SK-N-SH treated with all-trans-retinoic acid at 6 μM for 48 hours (cell line): ENCODE measurements around the gene PLEKHB1.

Source experiments
- ARNTL ChIP-seq: fragments of 450-650 bp; formaldehyde crosslinking; IDR thresholded peaks from 2 replicates; pipeline ENCODE4 v1.5.0; 2020; ENCODE audit warnings: low read depth, mild to moderate bottlenecking, moderate library complexity, borderline replicate concordance
- BACH2 ChIP-seq: fragments of 250-450 bp; sonication (Bioruptor Pico); IDR thresholded peaks from 2 replicates; pipeline ENCODE4 v1.9.0; 2021; ENCODE audit warnings: mild to moderate bottlenecking, borderline replicate concordance
- CREB5 ChIP-seq: fragments of 250-450 bp; sonication (Bioruptor Pico); IDR thresholded peaks from 2 replicates; pipeline ENCODE4 v1.5.1; 2020; ENCODE audit warnings: low read depth, mild to moderate bottlenecking, moderate library complexity
- CSRNP3 ChIP-seq: fragments of 250-450 bp; sonication (Bioruptor Pico); IDR thresholded peaks from 2 replicates; pipeline ENCODE4 v1.5.1; 2021; ENCODE audit warnings: mild to moderate bottlenecking, moderate library complexity
- OSR1 ChIP-seq: fragments of 250-450 bp; sonication (Bioruptor Pico); IDR thresholded peaks from 2 replicates; pipeline ENCODE4 v1.8.0; 2022; ENCODE audit warnings: moderate library complexity, mild to moderate bottlenecking, inconsistent platforms
- PATZ1 ChIP-seq: fragments of 250-450 bp; sonication (Bioruptor Pico); IDR thresholded peaks from 2 replicates; pipeline ENCODE4 v1.8.0; 2020; ENCODE audit warnings: mild to moderate bottlenecking, moderate library complexity, borderline replicate concordance
- POU6F1 ChIP-seq: fragments of 250-450 bp; sonication (Bioruptor Pico); IDR thresholded peaks from 2 replicates; pipeline ENCODE4 v1.8.0; 2021; ENCODE audit warnings: low read depth, mild to moderate bottlenecking, moderate library complexity, borderline replicate concordance
- RARB ChIP-seq: fragments of 250-450 bp; sonication (Bioruptor Pico); IDR thresholded peaks from 2 replicates; pipeline ENCODE4 v1.8.0; 2021; ENCODE audit warnings: mild to moderate bottlenecking, moderate library complexity
- SNAI2 ChIP-seq: fragments of 250-450 bp; sonication (Bioruptor Pico); IDR thresholded peaks from 2 replicates; pipeline ENCODE4 v1.5.0; 2020; ENCODE audit warnings: mild to moderate bottlenecking, moderate library complexity
- TOX ChIP-seq: fragments of 250-450 bp; sonication (Bioruptor Pico); IDR thresholded peaks from 2 replicates; pipeline ENCODE4 v1.8.0; 2021; ENCODE audit warnings: mild to moderate bottlenecking, moderate library complexity, borderline replicate concordance
- TSHZ2 ChIP-seq: fragments of 250-450 bp; sonication (Bioruptor Pico); IDR thresholded peaks from 2 replicates; pipeline ENCODE4 v1.5.0; 2020; ENCODE audit warnings: mild to moderate bottlenecking, moderate library complexity
- ZC3H10 ChIP-seq: fragments of 250-450 bp; sonication (Bioruptor Pico); IDR thresholded peaks from 2 replicates; pipeline ENCODE4 v1.5.1; 2021; ENCODE audit warnings: mild to moderate bottlenecking, moderate library complexity
- ZFP3 ChIP-seq: fragments of 250-450 bp; sonication (Bioruptor Pico); IDR thresholded peaks from 2 replicates; pipeline ENCODE4 v1.5.0; 2020; ENCODE audit warnings: mild to moderate bottlenecking, moderate library complexity
- ZNF70 ChIP-seq: fragments of 450-650 bp; formaldehyde crosslinking; IDR thresholded peaks from 2 replicates; pipeline ENCODE4 v1.5.0; 2020; ENCODE audit warnings: mild to moderate bottlenecking, moderate library complexity

GRCh38 chr11:73664877-73665276 lies 18.5 kb downstream of the PLEKHB1 start:
- TF ChIP-seq CREB5 (CRISPR knock-in tag) (no peak), BACH2 (CRISPR knock-in tag) (no peak), PATZ1 (CRISPR knock-in tag) (no peak), ZFP3 (CRISPR knock-in tag) (no peak), CSRNP3 (CRISPR knock-in tag) (no peak), ZC3H10 (CRISPR knock-in tag) (no peak), ZNF70 (CRISPR knock-in tag) (no peak), SNAI2 (CRISPR knock-in tag) (no peak), OSR1 (CRISPR knock-in tag) (no peak), ARNTL (CRISPR knock-in tag) (no peak), TOX (CRISPR knock-in tag) (no peak), RARB (CRISPR knock-in tag) (no peak), POU6F1 (CRISPR knock-in tag) (no peak), TSHZ2 (CRISPR knock-in tag) (no peak)
